Ovary (tissue), 3 donors: ENCODE data around the gene CACNA2D4.

Experiments
- CTCF ChIP-seq, 3 donors: fragments of 450-650 bp in 2 of 3; fragments of 200-600 bp in 1 of 3; IDR thresholded peaks; one replicate each; pipeline versions ENCODE4 v1.5.1 to v1.8.0; 2016 to 2022; ENCODE audit warnings: antibody characterized with exemption in 3 of 3, mild to moderate bottlenecking in 1 of 3
- POLR2A ChIP-seq: fragments of 450-650 bp; IDR thresholded peaks from one replicate; pipeline ENCODE4 v1.6.1; 2017; ENCODE audit warnings: antibody characterized with exemption, mild to moderate bottlenecking, moderate library complexity
- donor health status: DM: no; HTN: no; CAD: no.

GRCh38 chr12:1747609-1748008 lies 170.8 kb downstream of the CACNA2D4 start:
- TF ChIP-seq CTCF (IDR thresholded peaks at IDR 0.05) (no peak), POLR2A (no peak)
